ENCODE measurements around the gene LRMDA. TPM values are rescaled to one million over a fixed set of nuclear protein-coding genes. Genes with fewer than 3 reads are reported as not detected.

Gene LRMDA
- total RNA-seq, 2 experiments from 2014 or later: not detected

DNA sequence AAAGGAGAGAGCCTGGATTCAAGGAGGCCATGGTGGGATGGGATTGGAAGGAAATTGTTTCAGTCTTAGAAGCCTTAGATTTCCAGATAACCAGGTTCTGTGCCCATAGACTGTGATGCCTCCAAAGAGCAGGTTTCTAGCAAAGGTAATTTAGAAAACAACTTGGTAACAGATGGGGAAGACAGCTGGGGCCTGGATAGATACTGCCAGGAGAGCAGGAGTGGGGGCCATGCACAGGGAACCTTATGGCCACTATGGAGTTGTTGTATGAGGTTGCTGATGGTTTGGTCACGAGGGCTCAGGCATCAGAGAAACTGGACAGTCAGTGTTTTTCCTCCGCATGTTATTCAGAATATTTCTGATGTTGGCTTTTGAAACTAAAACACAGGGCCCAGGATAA is 901.9 kb downstream of the LRMDA start:
- TF ChIP-seq CTCF (conservative IDR thresholded peaks at IDR 0.05; ENCODE audit: low read length) (no peak), EZH2phosphoT487 (IDR thresholded peaks at IDR 0.05; ENCODE audit: borderline replicate concordance, low read depth, low read length) (no peak)
- Histone ChIP-seq H3K36me3 (ENCODE audit: insufficient read depth, low read length) (no peaks in the 10 kb centered on the region), H3K9me3 (ENCODE audit: low read length) (no peaks in the 10 kb centered on the region), H3K4me2 (ENCODE audit: low read length) (no peak overlapping the region), H2AFZ (ENCODE audit: low read length) (no peak overlapping the region), H4K20me1 (ENCODE audit: insufficient read depth, low read length) (no peaks in the 10 kb centered on the region), H3K4me3 (ENCODE audit: low read depth, low read length, poor library complexity, severe bottlenecking) (no peak overlapping the region), H3K27ac (ENCODE audit: low read depth, low read length, poor library complexity, severe bottlenecking) (no peak overlapping the region), H3K9me2 (ENCODE audit: insufficient read depth, low read length) (no peaks in the 10 kb centered on the region), H3K4me1 (ENCODE audit: insufficient read depth, low read length, poor library complexity, severe bottlenecking) (no peaks in the 10 kb centered on the region), H3K79me2 (ENCODE audit: insufficient read depth, low read depth, low read length) (no peaks in the 10 kb centered on the region)
- BruUV-seq (replicated peaks): no TSS peak
- intact Hi-C loops (cut with micrococcal nuclease; ENCODE audit: unreplicated experiment): no loop called here
- CTCF ChIA-PET (ENCODE audit: unreplicated experiment): no interaction called here
- no peak for DNase-seq (ENCODE audit: low spot score)
- POLR2A ChIA-PET: no interaction called here

- H3K4me1 ChIP-seq (ENCODE audit: insufficient read depth, low read length, poor library complexity, severe bottlenecking): no peaks in the 10 kb centered on the region
- no peaks in the 10 kb centered on the region for H3K36me3 ChIP-seq (ENCODE audit: insufficient read depth, low read length)
- H3K9me3 ChIP-seq (ENCODE audit: low read length): no peaks in the 10 kb centered on the region
- no peaks in the 10 kb centered on the region for H3K9me2 ChIP-seq (ENCODE audit: insufficient read depth, low read length)
- H2AFZ ChIP-seq (ENCODE audit: low read length): no peak overlapping the region
- ChIA-PET POLR2A (no interaction called here), CTCF (ENCODE audit: unreplicated experiment) (no interaction called here)
- DNase-seq (ENCODE audit: low spot score): no peak
- no peak for TF ChIP-seq CTCF (conservative IDR thresholded peaks at IDR 0.05; ENCODE audit: low read length)
- TF ChIP-seq EZH2phosphoT487 (IDR thresholded peaks at IDR 0.05; ENCODE audit: borderline replicate concordance, low read depth, low read length): no peak
- no peak overlapping the region for H3K27ac ChIP-seq (ENCODE audit: low read depth, low read length, poor library complexity, severe bottlenecking)
- intact Hi-C loops (cut with micrococcal nuclease; ENCODE audit: unreplicated experiment): no loop called here
- no TSS peak for BruUV-seq (replicated peaks)
- no peak overlapping the region for H3K4me2 ChIP-seq (ENCODE audit: low read length)
- H3K4me3 ChIP-seq (ENCODE audit: low read depth, low read length, poor library complexity, severe bottlenecking): no peak overlapping the region
- no peaks in the 10 kb centered on the region for H3K79me2 ChIP-seq (ENCODE audit: insufficient read depth, low read depth, low read length)
- no peaks in the 10 kb centered on the region for H4K20me1 ChIP-seq (ENCODE audit: insufficient read depth, low read length)
Measured at GRCh38 chr10:76333796-76334195, 902.4 kb downstream of the LRMDA start.

DNA sequence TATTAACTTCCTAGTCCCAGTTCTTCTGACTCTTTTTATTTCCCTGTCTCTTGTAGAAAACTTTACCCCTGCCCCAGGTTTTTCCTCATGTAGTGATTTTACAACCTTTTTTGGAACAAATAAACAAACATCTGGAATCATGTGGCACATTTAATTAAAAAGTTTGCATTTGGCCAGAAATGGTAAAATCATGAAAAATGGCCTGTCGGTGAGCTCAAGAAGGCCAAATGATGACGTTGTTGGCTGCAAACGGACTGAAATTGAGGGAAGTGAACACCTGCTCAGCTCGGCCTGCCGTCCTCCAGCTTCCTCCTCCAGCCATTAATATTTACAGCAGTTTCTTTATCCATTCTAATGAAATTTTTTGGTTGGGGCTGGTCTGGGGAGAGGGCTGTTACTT is 902.8 kb downstream of the LRMDA start:
- Histone ChIP-seq H3K4me1 (ENCODE audit: insufficient read depth, low read length, poor library complexity, severe bottlenecking) (no peaks in the 10 kb centered on the region), H3K36me3 (ENCODE audit: insufficient read depth, low read length) (no peaks in the 10 kb centered on the region), H3K79me2 (ENCODE audit: insufficient read depth, low read depth, low read length) (no peaks in the 10 kb centered on the region), H3K9me2 (ENCODE audit: insufficient read depth, low read length) (no peaks in the 10 kb centered on the region), H3K4me2 (ENCODE audit: low read length) (no peak overlapping the region), H3K4me3 (ENCODE audit: low read depth, low read length, poor library complexity, severe bottlenecking) (no peak overlapping the region), H3K27ac (ENCODE audit: low read depth, low read length, poor library complexity, severe bottlenecking) (no peak overlapping the region), H2AFZ (ENCODE audit: low read length) (no peak overlapping the region), H4K20me1 (ENCODE audit: insufficient read depth, low read length) (no peaks in the 10 kb centered on the region), H3K9me3 (ENCODE audit: low read length) (no peaks in the 10 kb centered on the region)
- POLR2A ChIA-PET: no interaction called here
- CTCF ChIA-PET (ENCODE audit: unreplicated experiment): no interaction called here
- TF ChIP-seq CTCF (conservative IDR thresholded peaks at IDR 0.05; ENCODE audit: low read length) (no peak), EZH2phosphoT487 (IDR thresholded peaks at IDR 0.05; ENCODE audit: borderline replicate concordance, low read depth, low read length) (no peak)
- intact Hi-C loops (cut with micrococcal nuclease; ENCODE audit: unreplicated experiment): no loop called here
- no peak for DNase-seq (ENCODE audit: low spot score)
- no TSS peak for BruUV-seq (replicated peaks)

All from OCI-LY7 (cell line).